Sigmoid colon (tissue), 7 donors: Measurements from ENCODE around the gene FBXO46. TPM values are rescaled to one million over a fixed set of nuclear protein-coding genes. Genes with fewer than 3 reads are reported as not detected.
A peak's percentile ranks its signal among the peaks of the same experiment; 100 is the strongest.

Source experiments
- DNase-seq: peaks from one replicate; pipeline ENCODE4 v3.0.0-alpha.2; 2019
- H3K27ac ChIP-seq, 4 donors: fragments of 200-600 bp; sonication (generic); one replicate each; pipeline ENCODE4 v1.5.1; 2016 to 2019; ENCODE audit warnings: mild to moderate bottlenecking in 1 of 4
- H3K27me3 ChIP-seq, 3 donors: fragments of 200-600 bp; sonication (generic); one replicate each; pipeline ENCODE4 v1.5.1; 2019; ENCODE audit warnings: mild to moderate bottlenecking in 1 of 3
- H3K36me3 ChIP-seq, 4 donors: fragments of 200-600 bp; sonication (generic); one replicate each; pipeline ENCODE4 v1.5.1; 2016 to 2019
- H3K4me1 ChIP-seq, 4 donors: fragments of 200-600 bp; sonication (generic); one replicate each; pipeline ENCODE4 v1.5.1; 2017 to 2019
- H3K4me3 ChIP-seq, 4 donors: fragments of 200-600 bp; sonication (generic); one replicate each; pipeline ENCODE4 v1.5.1; 2017 to 2019; ENCODE audit warnings: mild to moderate bottlenecking in 2 of 4, moderate library complexity in 1 of 4
- H3K9me3 ChIP-seq, 4 donors: fragments of 200-600 bp in 3 of 4; sonication (generic) in 3 of 4; one replicate each; pipeline versions ENCODE4 v1.5.1 to v1.6.1; 2013 to 2019
- EP300 ChIP-seq, 4 donors: sonication (generic); formaldehyde crosslinking; IDR thresholded peaks; one replicate each; pipeline ENCODE4 v1.6.1; 2017; ENCODE audit warnings: antibody characterized with exemption in 4 of 4
- POLR2A ChIP-seq, 2 donors: fragments of 450-650 bp; IDR thresholded peaks; one replicate each; pipeline ENCODE4 v1.6.1; 2016; ENCODE audit warnings: antibody characterized with exemption in 2 of 2, mild to moderate bottlenecking in 2 of 2, moderate library complexity in 2 of 2
- POLR2AphosphoS5 ChIP-seq, 4 donors: sonication (generic); formaldehyde crosslinking; IDR thresholded peaks; one replicate each; pipeline ENCODE4 v1.6.1; 2017; ENCODE audit warnings: antibody characterized with exemption in 4 of 4
- WGBS, 2 donors: extraction: QIAGEN DNeasy Blood & Tissue Kit; methylation state at CpG; one replicate each; pipeline ENCODE4 v1.1.7; 2013; 5-methylcytosine and 5-hydroxymethylcytosine counted together
- intact Hi-C: fragments of 100-400 bp; cut with DNase I; formaldehyde crosslinking; loops from one replicate; pipeline ENCODE4 v1.15.1; 2023
- polyA plus RNA-seq, 3 donors: library from polyadenylated mRNA; stranded (reverse); fragments of 200-250 nt; gene quantifications; one replicate each; pipeline ENCODE4 v1.2.3, GENCODE V29; 2013
- total RNA-seq, 4 donors: library from RNA; depleted of rRNA; stranded (reverse); fragments of >200 nt; gene quantifications; one replicate each; pipeline ENCODE4 v1.1.0, GENCODE V29; 2016
- TF ChIP-seq, protein P1 (sequence below), 4 experiments: fragments of 450-650 bp in 3 of 4; fragments of 200-600 bp in 1 of 4; IDR thresholded peaks; one replicate each; pipeline ENCODE4 v1.5.1; 2016 to 2019; ENCODE audit warnings: antibody characterized with exemption in 4 of 4, mild to moderate bottlenecking in 3 of 4, moderate library complexity in 2 of 4
- donor health status: healthy with polysubstance abuse.
- donor health status: Bipolar disorder and iron deficiency.
- donor health status: healthy.

The FBXO46 gene
- total and polyA plus RNA-seq, 7 donors = 7.1 to 16.5 (median 9.5) TPM

DNA sequence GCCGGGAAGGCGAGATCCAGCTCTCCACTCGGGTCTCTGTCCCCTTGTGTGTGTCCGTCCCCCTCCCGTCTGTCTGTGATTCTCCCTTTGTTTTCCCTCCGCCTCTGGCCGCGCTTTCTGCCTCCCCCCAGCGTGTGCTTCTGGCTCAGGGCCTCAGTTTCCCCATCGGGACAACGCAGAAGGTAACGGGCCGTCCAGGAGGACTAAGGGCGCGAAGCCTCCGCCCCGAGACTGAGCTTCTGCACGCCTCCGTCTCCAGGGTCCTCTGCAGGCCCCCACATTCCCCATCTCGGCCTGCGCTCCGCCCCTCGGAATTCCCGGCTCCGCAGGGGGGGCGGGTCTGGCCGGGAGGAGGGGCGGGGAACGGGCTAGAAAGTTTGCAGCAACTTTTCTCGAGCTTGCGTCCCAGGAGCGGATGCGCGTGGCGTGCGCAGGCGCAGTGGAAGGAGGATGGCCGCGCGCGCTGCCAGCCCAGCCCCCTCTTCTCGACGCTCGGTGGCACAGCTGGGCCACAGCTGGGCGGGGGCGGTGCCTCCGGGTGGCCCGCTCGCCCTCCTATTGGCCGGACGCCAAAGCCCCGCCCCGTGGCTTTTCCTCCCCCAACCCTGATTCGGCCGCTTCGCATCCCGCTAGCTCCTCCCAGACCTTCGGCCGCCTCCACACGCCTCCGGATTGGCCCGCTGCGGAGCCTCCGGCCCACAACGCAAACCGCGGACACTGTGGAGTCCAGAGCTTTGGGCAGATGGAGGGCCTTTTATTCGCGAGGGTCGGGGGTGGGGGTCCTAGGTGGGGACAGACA, 38.5 kb upstream of the FBXO46 start, which contains the start of gene SIX5:
TSS of gene SIX5 (minus strand) at position 269 of the 799 bp plus-strand sequence. CDS start 408 bp downstream, outside the sequence.
- peaks cover 3 to 59% (median 45%) of the 10 kb centered on the region in 4 donors for H3K4me1 ChIP-seq
- 0 to 1% methylated on average over 70 of the region's 70 CpGs for WGBS, 2 donors

DNA sequence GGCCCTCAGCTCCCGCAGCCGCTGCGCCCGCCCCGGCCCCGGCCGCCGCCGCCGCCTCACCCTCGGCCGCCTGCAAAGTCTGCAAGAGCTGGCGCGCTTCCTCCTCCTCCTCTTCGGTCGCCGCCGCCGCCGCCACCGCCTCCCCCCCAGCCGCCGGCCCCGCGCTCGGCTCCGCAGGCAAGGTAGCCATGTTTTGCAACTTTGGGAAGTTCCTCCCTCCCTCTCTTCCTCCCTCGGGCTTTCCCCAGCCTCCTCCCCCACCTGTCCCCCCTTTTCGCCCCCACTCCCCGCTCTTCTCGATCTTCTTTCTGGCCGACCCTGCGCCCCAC, 37.9 kb upstream of the FBXO46 start:
- intact Hi-C loops = loop anchor here (2.0 kb wide), 1 partner anchor 38 kb away; the partner anchor contains the start of gene FBXO46
- H3K27me3 ChIP-seq = no peaks in the 10 kb centered on the region
- peak; percentile 86 for DNase-seq
- peaks cover 3 to 65% (median 51%) of the 10 kb centered on the region in 4 donors for H3K4me1 ChIP-seq
- peak overlapping the region; percentile 89 to 99 (median 98) for H3K27ac ChIP-seq
- TF ChIP-seq, protein P1, sequence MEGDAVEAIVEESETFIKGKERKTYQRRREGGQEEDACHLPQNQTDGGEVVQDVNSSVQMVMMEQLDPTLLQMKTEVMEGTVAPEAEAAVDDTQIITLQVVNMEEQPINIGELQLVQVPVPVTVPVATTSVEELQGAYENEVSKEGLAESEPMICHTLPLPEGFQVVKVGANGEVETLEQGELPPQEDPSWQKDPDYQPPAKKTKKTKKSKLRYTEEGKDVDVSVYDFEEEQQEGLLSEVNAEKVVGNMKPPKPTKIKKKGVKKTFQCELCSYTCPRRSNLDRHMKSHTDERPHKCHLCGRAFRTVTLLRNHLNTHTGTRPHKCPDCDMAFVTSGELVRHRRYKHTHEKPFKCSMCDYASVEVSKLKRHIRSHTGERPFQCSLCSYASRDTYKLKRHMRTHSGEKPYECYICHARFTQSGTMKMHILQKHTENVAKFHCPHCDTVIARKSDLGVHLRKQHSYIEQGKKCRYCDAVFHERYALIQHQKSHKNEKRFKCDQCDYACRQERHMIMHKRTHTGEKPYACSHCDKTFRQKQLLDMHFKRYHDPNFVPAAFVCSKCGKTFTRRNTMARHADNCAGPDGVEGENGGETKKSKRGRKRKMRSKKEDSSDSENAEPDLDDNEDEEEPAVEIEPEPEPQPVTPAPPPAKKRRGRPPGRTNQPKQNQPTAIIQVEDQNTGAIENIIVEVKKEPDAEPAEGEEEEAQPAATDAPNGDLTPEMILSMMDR (IDR thresholded peaks at IDR 0.05) = no peak
- TF ChIP-seq POLR2A (IDR thresholded peaks at IDR 0.05) (no peak), POLR2AphosphoS5 (IDR thresholded peaks at IDR 0.05) (no peak), EP300 (IDR thresholded peaks at IDR 0.05) (no peak)
- H3K9me3 ChIP-seq = no peaks in the 10 kb centered on the region
- H3K4me3 ChIP-seq = peak overlapping the region; percentile 64 to 93 (median 84)
- WGBS, 2 donors = 1 to 2% methylated on average over 33 of the region's 33 CpGs
- peaks cover 0 to 26% (median 19%) of the 10 kb centered on the region in 4 donors for H3K36me3 ChIP-seq

More for the DNA sequence above, 38.5 kb upstream of the FBXO46 start, which contains the start of gene SIX5:
- H3K36me3 ChIP-seq = peaks cover 0 to 30% (median 22%) of the 10 kb centered on the region in 4 donors
- peak within 1 kb of the TSS; percentile 89 to 99 (median 98) for H3K27ac ChIP-seq
- peak; percentile 99 for DNase-seq
- peak within 1 kb of the TSS; percentile 64 to 93 (median 84) for H3K4me3 ChIP-seq
- H3K9me3 ChIP-seq = no peaks in the 10 kb centered on the region
- TF ChIP-seq, protein P1 (IDR thresholded peaks at IDR 0.05) = no peak
- TF ChIP-seq POLR2A (IDR thresholded peaks at IDR 0.05) = peak; percentile 93 to 95
- TF ChIP-seq POLR2AphosphoS5 (IDR thresholded peaks at IDR 0.05) = peak; percentile 91 to 97 (median 96)
- TF ChIP-seq EP300 (IDR thresholded peaks at IDR 0.05) = peak in 1 of 4 donors; percentile 81
- intact Hi-C loops = loop anchor here (2.0 kb wide), 1 partner anchor 38 kb away; the partner anchor contains the start of gene FBXO46
- no peaks in the 10 kb centered on the region for H3K27me3 ChIP-seq

DNA sequence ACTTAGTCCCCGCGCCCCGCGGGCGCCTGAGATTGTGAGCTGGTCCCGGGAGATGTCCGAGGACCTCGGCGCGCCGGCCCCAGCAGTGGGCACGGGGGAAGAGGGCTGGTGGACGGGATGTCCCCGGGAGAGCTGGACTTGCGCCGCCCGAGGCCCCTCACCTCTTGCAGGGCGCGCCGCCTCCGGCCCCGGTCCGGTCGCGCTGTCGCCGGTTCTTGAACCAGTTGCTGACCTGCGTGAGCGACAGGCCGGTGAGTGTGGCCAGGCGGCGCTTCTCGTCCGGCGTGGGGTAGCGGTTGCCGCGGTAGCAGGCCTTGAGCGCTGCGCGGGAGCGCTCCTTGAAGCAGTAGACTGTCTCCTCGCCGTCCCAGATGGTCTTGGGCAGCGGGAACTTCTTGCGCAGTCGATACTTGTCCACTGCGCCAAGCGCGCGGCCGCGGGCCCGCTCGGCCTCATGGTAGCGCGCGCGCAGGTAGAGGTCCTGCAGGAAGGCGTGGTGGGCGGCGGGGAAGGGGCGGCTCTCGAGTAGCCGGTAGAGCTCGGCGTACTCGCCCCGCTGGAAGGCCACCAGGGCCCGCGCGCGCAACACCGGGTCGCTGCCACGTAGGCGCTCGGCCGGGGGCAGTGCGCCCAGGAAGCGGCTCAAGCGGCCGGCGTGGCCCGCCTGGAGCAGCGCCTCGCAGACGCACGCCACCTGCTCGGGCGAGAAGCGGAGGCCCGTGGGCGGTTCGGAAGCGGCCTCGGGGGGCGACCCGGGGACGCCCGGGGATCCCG, 37.4 kb upstream of the FBXO46 start:
- peak; percentile 69 to 86 (median 76) for TF ChIP-seq POLR2AphosphoS5 (IDR thresholded peaks at IDR 0.05)
- TF ChIP-seq, protein P1 (IDR thresholded peaks at IDR 0.05) = no peak
- peak; percentile 24 to 36 for TF ChIP-seq POLR2A (IDR thresholded peaks at IDR 0.05)
- no peak for TF ChIP-seq EP300 (IDR thresholded peaks at IDR 0.05)
- Histone ChIP-seq H3K4me1 (peaks cover 3 to 68% (median 55%) of the 10 kb centered on the region in 4 donors), H3K27ac (peak overlapping the region; percentile 89 to 99 (median 98)), H3K4me3 (peak overlapping the region; percentile 64 to 93 (median 84)), H3K27me3 (no peaks in the 10 kb centered on the region), H3K36me3 (peaks cover 0 to 21% (median 13%) of the 10 kb centered on the region in 4 donors), H3K9me3 (no peaks in the 10 kb centered on the region)
- intact Hi-C loops = loop anchor here (2.0 kb wide), 3 partner anchors 37 to 75 kb away; partner anchors contain the start of genes FBXO46 and QPCTL
- WGBS, 2 donors = 1 to 2% methylated on average over 102 of the region's 102 CpGs
- DNase-seq = peak; percentile 91

DNA sequence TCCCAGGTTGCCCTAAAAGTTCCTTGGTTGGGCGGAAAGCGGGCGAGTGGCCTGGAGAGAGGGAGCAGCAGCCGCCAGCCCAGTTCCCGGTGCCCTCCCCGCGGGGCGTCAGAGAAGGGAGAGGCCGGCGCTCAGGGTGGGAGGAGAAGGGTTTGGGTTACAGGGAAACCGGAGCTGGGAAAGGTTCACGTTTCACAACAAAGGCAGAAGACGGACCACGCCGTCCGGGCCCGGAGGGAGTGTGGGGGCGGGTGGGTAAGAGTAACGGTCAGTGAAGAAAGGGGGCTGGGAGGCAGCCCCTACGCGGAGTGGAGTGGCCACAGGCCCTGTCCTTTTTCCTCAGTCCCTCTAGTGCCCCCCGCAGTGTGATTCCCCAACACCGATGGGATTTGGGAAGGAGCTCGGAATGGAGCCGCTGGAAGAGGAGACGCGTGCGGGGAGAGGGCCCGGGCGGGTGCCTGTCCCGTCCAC, 36.7 kb upstream of the FBXO46 start:
- 7 to 29% methylated on average over 31 of the region's 31 CpGs for WGBS, 2 donors
- Histone ChIP-seq H3K9me3 (no peaks in the 10 kb centered on the region), H3K4me1 (peaks cover 3 to 68% (median 55%) of the 10 kb centered on the region in 4 donors), H3K27me3 (no peaks in the 10 kb centered on the region), H3K36me3 (peaks cover 0 to 14% (median 8%) of the 10 kb centered on the region in 4 donors), H3K27ac (peak overlapping the region; percentile 89 to 99 (median 98)), H3K4me3 (peak overlapping the region; percentile 64 to 93 (median 84))
- peak; percentile 92 for DNase-seq
- intact Hi-C loops = loop anchor here (2.0 kb wide), 2 partner anchors 51 to 75 kb away; partner anchors contain the start of gene QPCTL
- TF ChIP-seq POLR2A (IDR thresholded peaks at IDR 0.05) = peak; percentile 72 to 80
- TF ChIP-seq POLR2AphosphoS5 (IDR thresholded peaks at IDR 0.05) = peak; percentile 79 to 92 (median 88)
- TF ChIP-seq, protein P1 (IDR thresholded peaks at IDR 0.05) = no peak
